GM18858 (cell line): ENCODE results near the gene FAM43B.
"Not testable (repeated sequence)": the region's sequence is repeated elsewhere in the genome, so short reads cannot be mapped to it uniquely, and the experiment has no call there.

Experiments used
- ATAC-seq: cut with Tn5 transposase; IDR thresholded peaks from one replicate; pipeline ENCODE4 v1.9.1; 2021; ENCODE audit not compliant: unreplicated experiment

The FAM43B gene

DNA sequence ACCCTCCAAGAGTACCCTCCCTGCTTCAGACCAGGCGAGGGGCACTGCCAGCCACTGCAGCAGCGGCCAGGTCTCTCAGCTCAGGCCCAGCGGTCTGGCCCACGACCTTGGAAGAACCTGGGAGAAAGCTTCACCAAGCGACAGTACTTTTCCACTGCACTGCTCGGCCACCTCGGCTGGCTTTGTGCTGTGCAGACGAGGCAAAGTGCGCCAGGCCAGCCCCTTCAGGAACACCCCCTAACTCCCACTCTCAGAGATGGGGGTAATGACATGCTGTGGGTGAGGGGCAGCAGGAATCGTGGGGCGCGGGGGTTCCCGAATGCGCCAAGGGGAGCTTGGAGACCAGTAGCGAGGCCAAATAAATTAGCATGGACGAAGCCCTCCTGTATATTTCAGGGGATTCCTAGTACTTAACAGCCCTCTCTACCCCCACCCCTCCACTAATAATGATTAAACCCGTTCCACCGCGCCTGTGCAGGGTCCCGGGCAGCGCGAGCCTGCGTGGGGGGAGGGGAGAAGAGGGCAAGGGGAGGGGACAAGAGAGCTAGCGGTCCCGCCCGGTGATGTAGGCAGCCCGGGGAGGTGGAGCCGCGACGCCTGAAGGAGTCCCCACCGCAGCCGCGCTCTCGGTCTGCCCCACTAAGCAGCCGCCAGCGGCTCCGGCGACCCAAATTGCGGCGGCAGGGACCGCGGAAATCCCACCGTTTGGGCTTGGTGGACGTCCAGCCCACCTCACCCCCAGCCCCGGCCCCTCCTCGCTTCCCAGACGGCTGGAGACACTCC, at the start of gene FAM43B:
TSS of gene FAM43B (plus strand) at position 629 of the 783 bp plus-strand sequence. CDS start 401 bp downstream, outside the sequence.
- no peak for ATAC-seq

GRCh38 chr1:20505488-20505887, 46.9 kb upstream of the FAM43B start:
- no peak for ATAC-seq

- ATAC-seq, result no peak
Observed at GRCh38 chr1:20507248-20507563, 45.2 kb upstream of the FAM43B start.

DNA sequence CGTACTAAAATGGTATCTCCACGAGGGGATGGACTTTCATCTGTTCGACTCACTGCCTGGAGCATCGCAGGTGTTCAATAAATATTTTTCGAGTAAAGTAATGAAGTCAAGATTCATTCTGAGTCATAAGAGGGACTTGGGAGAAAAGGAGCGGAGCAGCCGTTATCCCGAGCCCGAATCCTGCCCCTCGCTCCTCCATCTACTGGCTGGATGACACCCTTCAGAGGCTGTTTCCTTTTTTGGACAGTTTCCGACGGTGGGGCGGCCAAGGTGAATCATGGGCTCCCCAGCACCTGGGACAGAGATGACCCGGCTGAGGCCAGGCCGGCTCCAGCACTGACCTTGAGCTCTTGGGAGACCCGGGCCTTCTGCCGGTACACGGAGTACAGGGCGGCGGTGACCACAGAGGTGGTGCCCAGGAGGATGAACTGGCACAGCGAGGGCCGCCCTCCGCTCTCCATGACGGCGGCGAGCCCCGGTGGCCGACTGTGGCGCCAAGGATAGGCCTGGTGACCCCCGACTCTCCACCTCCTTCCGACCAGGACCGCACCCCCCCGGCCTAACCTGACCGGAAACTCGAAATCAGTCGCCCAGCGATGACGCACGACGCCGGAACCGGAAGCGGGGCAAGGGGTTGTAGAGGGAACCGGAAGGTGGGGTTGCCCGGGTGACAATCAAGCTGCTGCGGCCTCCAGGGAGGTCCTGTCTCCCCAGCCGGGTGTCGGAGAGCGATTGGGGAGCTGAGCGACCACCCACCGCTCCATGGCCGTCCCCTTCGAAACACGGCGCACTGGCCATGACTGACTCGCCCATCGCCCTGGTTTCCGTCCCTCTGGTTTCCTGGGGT, 44.6 kb upstream of the FAM43B start, which contains the start of gene MUL1:
TSS of gene MUL1 (minus strand) at position 588 of the 847 bp plus-strand sequence. CDS start at position 461, 127 bp downstream.
- ATAC-seq, result no peak

DNA sequence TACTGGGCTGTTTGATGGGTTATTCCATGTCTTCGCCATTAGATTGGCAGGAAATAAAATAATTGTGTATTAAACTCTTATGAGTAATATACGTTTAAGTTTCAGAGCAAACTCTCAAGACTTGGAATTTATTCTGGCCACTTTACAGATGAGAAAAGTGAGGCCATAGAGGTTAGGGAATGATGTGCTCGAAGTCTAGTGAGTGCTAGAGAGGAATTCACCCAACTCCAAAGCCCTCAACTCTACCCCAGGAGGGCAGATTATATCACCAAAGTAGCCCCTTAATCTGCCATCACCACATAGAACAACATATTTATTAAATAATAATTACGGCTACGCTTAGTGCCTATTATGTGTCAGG, 44.0 kb upstream of the FAM43B start:
- no peak for ATAC-seq

- no peak for ATAC-seq
Observed at GRCh38 chr1:20511518-20512428, 40.6 kb upstream of the FAM43B start.

DNA sequence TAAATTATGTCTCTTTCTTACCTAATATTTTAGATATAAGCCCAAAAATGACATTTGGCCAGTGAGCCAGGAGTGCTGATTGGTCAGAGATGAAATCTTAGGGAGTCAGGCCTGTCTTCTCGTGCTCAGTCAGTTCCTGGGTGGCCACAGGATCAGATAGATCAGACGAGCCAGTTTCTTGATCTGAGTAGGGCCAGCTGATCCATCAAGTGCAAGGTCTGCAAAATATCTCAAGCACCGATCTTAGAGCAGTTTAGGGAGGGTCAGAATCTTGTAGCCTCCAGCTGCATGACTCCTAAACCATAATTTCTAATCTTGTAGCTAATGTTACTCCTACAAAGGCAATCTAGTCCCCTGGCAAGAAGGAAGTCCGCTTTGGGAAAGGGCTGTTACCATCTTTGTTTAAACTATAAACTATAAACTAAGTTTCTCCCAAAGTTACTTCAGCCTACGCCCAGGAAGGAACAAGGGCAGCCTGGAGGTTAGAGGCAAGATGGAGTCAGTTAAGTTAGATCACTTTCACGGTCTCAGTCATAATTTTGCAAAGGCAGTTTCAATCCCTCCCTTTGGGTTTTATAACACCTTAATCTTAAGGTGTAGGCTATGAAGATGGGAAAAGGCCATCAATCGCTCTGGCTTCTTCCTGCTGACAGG, 32.6 kb upstream of the FAM43B start:
- not testable (repeated sequence) for ATAC-seq

- ATAC-seq, result no peak
Observed at GRCh38 chr1:20521960-20522861, 30.2 kb upstream of the FAM43B start.

DNA sequence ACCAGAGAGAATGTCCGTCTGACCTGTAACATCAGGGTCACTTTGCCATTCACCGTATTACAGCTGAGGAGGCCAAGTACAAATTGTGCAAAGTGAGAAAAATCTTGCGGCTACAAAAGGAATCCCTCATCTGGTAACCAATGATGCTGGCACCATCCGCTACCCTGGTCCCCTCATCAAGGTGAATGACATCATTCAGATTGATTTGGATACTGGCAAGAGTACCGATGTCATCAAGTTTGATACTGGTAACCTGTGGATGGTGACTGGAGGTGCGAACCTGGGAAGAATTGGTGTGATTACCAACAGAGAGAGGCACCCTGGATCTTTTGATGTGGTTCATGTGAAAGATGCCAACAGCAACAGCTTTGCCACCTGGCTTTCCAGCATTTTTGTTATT, 26.1 kb upstream of the FAM43B start:
- no peak for ATAC-seq

DNA sequence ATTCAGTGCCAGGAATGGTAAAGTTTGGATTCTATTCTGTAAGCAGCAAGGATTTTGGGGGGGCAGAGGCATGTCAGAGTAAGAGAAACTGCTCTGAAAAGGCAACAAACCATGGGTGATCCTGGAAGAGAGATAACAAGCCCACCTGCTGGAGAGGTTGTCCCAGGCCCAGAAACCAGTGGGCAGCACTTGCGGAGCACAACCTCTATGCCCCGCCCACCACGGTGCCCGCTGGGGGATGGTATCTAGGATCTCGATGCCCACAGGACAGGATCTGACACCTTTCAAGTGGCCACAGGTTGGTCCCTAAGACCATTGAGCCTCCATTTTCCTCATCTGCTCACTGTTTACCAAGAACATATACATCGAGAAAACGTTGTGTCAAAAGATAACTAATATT, 24.2 kb upstream of the FAM43B start:
- ATAC-seq, result no peak

DNA sequence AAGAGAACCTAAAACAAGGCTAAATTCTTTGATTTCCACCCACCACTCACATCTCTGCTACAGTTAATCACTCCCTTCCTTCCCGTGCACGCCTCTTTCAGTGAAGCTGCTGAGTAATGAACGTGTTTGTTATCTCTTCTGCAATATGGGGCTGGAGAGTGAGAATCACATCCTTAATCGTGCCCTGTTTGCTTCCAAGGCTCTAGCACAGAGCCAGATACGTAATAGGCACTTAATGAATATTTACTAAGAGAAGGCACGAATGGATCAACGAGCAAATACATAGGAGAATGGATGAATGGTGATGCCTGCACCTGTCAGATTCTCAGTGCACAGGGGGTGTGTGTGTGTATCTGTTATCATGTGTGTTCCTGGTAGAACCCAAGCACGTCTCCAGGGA, 22.1 kb upstream of the FAM43B start:
- ATAC-seq, result no peak

- ATAC-seq, result no peak
Observed at GRCh38 chr1:20530901-20531300, 21.5 kb upstream of the FAM43B start.

- no peak for ATAC-seq
Observed at GRCh38 chr1:20533635-20534034, 18.7 kb upstream of the FAM43B start.

DNA sequence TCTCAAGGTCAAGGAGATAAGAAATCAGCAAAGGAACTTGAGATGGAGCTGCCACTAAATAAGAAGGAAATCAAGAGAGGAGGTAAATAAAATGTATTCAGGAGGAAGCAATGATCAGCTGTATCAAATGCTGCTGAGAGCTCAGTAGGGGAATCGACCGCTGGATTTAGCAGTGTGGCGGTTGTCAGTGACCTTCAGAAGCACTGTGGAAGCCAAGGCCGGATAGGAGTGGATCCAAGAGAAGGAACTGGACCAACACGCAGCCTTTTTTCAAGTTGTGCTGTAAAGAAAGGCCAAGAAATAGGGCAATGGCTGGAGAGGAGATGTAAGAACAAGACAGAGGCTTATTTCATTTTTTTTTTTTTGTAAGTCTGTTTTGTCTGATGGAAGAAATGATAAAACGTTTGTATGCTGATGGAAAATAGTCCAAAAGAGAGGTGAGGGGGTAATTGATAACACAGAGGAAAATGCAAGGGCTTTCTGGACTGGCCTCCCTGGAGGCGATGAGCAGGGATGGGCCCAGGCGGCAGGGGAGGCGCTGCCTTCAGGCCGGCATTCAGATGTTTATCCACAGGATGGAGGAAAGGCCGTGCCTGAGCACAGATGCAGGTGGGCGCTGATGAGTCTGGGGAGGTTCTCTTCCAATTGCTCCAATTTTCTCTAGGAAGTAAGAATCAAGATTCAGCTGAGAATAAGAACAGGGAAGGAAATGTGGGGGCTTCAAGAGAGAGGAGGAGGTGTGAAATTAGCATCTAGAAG, 17.5 kb upstream of the FAM43B start:
- no peak for ATAC-seq

GRCh38 chr1:20538227-20538626, 14.1 kb upstream of the FAM43B start:
- ATAC-seq, result no peak

GRCh38 chr1:20538760-20539551, 13.4 kb upstream of the FAM43B start:
- no peak for ATAC-seq

DNA sequence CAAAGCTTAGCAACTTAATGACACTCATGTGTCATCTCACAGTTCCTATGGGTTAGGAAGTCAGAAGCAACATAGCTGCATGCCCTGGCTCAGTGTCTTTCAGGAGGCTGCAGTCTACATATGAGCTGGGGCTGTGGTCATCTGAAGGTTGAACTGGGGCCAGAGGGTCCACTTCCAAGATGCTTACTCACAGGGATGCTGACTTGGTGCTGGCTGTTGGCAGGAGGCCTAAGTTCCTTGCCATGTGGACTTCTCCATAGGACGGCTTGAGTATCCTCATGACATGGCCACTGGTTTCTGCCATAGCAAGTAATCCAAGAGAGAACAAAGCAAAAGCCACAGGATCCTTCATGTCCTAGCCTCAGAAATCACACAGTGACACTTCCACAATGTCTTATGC, 12.1 kb upstream of the FAM43B start:
- ATAC-seq, result no peak

DNA sequence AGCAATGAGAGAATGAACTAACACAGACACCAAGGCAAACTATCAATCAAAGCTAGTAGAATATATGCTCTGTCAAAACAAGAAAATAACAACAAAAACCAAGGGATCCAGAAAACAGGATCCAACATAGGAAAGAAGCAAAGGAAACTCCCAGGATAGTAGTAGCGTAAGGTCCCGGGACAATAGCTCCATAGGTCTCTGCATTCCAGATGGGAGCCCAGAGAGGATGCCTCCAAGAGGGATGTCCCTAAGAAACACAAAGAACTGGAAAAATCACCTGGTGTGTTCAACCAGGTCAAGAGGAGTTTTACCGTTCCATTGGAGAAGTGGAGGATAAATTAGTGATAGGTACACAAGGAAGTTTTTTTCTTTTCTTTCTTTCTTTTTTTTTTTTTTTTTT, 5.7 kb upstream of the FAM43B start:
- ATAC-seq, result no peak
